ENCODE results near the gene NIPAL4.

Gene NIPAL4

GRCh38 chr5:157518963-157519362, 59.0 kb downstream of the NIPAL4 start:
- peaks cover 93% of the 10 kb centered on the region for H3K36me3 ChIP-seq
- no peaks in the 10 kb centered on the region for H3K9me3 ChIP-seq
- no peak for TF ChIP-seq CTCF (IDR thresholded peaks at IDR 0.05)
- no peaks in the 10 kb centered on the region for H3K27me3 ChIP-seq
- H3K4me1 ChIP-seq (ENCODE audit: control insufficient read depth in 1 of 2, insufficient read depth in 1 of 2, low read depth in 1 of 2, low read length in 1 of 2), result no peaks in the 10 kb centered on the region
- H3K27ac ChIP-seq, result no peak overlapping the region
- H3K4me3 ChIP-seq (ENCODE audit: low read depth in 1 of 2, low read length in 1 of 2), result no peak overlapping the region

DNA sequence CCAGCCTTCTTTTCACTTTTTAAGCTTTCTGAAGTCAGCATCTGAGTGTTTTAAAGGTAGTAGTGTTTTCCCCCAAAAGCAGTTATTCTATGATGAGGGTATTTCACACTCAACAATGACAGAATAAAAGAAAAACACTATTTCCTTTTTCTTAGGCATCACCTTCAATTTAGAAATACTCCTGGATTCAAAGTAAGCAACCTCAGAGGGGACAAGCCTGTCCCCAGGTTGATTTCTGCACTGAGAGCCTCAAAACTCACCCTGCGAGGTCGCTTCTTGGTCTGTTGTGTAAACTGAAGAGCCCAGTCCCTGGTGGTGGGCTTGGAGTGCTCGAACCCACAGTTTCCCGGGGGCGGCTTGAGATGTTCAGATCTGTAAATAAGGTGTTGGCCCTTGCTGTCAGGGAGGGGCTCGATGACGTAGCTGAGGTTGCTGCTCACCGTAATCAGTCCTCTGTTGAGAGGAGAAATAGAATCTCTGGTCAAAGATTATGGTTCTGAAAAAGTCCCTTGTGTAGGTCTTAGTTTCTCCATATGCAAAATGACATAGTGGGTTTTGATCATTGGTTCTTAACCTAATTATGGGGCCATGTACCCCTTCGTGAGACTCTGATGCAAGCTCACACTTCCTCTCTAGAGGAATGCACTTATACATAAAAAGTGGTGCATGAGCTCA, 59.7 kb downstream of the NIPAL4 start:
- Histone ChIP-seq H3K27me3 (no peaks in the 10 kb centered on the region), H3K4me3 (ENCODE audit: low read depth in 1 of 2, low read length in 1 of 2) (no peak overlapping the region), H3K36me3 (peaks cover 89% of the 10 kb centered on the region), H3K9me3 (no peaks in the 10 kb centered on the region), H3K4me1 (ENCODE audit: control insufficient read depth in 1 of 2, insufficient read depth in 1 of 2, low read depth in 1 of 2, low read length in 1 of 2) (no peaks in the 10 kb centered on the region), H3K27ac (no peak overlapping the region)
- no peak for TF ChIP-seq CTCF (IDR thresholded peaks at IDR 0.05)

DNA sequence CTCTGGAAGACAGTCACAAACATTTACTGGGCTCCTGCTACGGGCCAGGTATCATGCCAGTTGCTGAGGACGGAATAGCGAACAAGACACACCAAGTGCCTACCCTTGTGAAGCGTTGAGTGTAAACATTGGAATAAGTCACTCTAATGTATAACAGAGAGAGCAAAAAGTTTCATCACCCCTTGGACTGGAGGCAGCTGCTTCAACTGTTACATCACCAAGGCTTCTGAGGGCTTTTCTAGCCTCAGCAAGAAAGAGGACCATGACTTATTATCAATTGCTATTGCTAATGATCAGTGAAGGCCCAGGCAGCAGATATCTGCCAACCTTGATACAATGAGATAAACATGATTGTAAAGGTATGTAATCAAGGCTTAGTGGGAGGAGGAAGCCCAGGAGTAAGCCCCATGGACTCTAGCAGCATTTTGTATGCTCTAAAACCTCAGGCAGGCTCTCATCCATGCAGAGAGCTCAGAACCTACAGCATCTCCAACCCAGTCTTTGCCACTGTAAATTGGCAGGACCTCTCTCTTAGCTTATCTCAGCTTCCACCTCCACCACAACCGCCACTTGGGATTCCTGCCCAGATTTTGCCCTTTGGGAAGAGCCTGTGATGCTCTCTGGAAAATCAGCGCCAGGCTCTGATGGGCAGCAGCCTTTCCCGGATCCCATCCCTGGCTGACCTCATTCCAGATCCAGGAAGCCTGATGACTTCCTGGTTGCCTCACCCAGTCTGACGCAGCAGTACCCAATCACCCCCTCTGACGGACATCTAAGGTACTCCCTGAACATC, 61.1 kb downstream of the NIPAL4 start:
- TF ChIP-seq CTCF (IDR thresholded peaks at IDR 0.05), result no peak
- Histone ChIP-seq H3K27ac (no peak overlapping the region), H3K9me3 (no peaks in the 10 kb centered on the region)

DNA sequence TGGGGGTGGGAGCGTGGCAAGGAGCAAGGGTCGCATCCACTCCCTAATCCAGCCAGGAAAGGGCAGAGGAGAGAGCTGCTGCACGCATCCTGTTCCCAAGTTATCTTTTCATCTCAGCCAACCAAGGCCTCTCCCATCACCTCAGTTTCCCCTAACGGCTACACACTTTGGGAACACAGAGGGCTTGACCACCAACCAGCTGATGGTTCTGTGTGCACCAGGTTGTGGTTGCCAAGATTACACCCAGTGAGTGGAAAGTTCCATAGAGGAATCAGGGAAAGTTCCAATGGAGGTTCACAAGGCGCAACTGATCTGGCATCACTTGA, 61.7 kb downstream of the NIPAL4 start:
- H3K36me3 ChIP-seq, result peaks cover 71% of the 10 kb centered on the region

More for the DNA sequence above, 61.1 kb downstream of the NIPAL4 start:
- no peaks in the 10 kb centered on the region for H3K4me1 ChIP-seq (ENCODE audit: control insufficient read depth in 1 of 2, insufficient read depth in 1 of 2, low read depth in 1 of 2, low read length in 1 of 2)
- no peak overlapping the region for H3K4me3 ChIP-seq (ENCODE audit: low read depth in 1 of 2, low read length in 1 of 2)
- no peaks in the 10 kb centered on the region for H3K27me3 ChIP-seq
- H3K36me3 ChIP-seq, result peaks cover 75% of the 10 kb centered on the region

GRCh38 chr5:157523976-157524375, 64.0 kb downstream of the NIPAL4 start:
- no peak overlapping the region for H3K27ac ChIP-seq
- H3K27me3 ChIP-seq, result no peaks in the 10 kb centered on the region

More for the DNA sequence above, 61.7 kb downstream of the NIPAL4 start:
- no peak for TF ChIP-seq CTCF (IDR thresholded peaks at IDR 0.05)
- Histone ChIP-seq H3K4me1 (ENCODE audit: control insufficient read depth in 1 of 2, insufficient read depth in 1 of 2, low read depth in 1 of 2, low read length in 1 of 2) (no peaks in the 10 kb centered on the region), H3K27me3 (no peaks in the 10 kb centered on the region), H3K4me3 (ENCODE audit: low read depth in 1 of 2, low read length in 1 of 2) (no peak overlapping the region), H3K27ac (no peak overlapping the region), H3K9me3 (no peaks in the 10 kb centered on the region)

More at GRCh38 chr5:157523976-157524375, 64.0 kb downstream of the NIPAL4 start:
- H3K9me3 ChIP-seq, result no peaks in the 10 kb centered on the region
- peaks cover 4 to 6% of the 10 kb centered on the region in 2 experiments for H3K4me1 ChIP-seq (ENCODE audit: control insufficient read depth in 1 of 2, insufficient read depth in 1 of 2, low read depth in 1 of 2, low read length in 1 of 2)
- H3K36me3 ChIP-seq, result peaks cover 66% of the 10 kb centered on the region
- TF ChIP-seq CTCF (IDR thresholded peaks at IDR 0.05), result no peak
- H3K4me3 ChIP-seq (ENCODE audit: low read depth in 1 of 2, low read length in 1 of 2), result no peak overlapping the region

Measured in neutrophil (primary cell).